NT2/D1 (cell line): Measurements from ENCODE around the gene ATP2A3.

Experiments
- SUZ12 ChIP-seq: IDR thresholded peaks from 2 replicates; pipeline ENCODE4 v1.6.1; 2011; ENCODE audit not compliant: insufficient read length, insufficient read depth; ENCODE audit errors: extremely low read depth
- YY1 ChIP-seq: IDR thresholded peaks from 2 replicates; pipeline ENCODE4 v1.6.1; 2011; ENCODE audit not compliant: insufficient read length, insufficient read depth
- ZNF274 ChIP-seq: IDR thresholded peaks from 2 replicates; pipeline ENCODE4 v1.6.1; 2011; ENCODE audit warnings: mild to moderate bottlenecking, low read depth, low read length

DNA sequence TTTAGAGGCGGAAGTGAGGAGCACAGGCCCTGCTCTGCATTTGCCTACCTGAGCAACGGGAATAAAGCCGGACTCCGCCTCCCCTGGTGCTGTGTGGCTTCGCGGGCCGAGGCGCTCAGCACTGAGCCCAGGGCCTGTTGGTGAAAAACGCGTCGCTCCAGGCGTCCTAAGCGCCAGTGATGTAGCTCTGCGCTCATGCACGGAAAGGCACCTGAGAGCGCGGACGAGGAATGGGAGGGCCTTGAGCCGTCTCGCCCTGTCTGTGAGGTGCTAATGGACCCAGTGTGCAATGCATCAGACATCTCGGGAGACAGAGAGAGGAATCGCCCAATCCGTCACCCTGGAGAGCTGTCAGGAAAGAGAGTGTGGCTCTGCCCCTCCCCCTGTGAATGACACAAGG is 17.2 kb upstream of the ATP2A3 start:
- no peak for TF ChIP-seq ZNF274
- no peak for TF ChIP-seq SUZ12
- TF ChIP-seq YY1, result no peak
